ENCODE results near the gene CDRT15.

DNA sequence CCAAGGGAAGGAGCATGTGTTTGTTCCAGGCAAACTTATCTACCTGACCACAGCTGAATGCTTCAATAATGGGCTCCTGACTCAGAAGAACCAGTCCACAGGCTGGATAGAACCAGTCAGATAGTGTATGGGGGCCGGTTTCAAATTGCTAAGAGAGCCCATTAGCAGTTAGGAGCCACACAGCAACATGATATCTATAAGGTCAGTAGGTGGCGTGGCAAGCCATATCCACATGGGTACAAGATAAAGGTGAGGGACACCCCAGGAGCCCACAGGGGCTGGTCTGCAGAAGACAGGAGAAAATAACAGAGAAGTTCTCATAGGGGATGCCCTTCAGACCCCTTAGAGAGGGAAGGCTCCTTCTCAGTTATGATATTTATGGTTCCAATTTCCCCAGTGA, 31.6 kb upstream of the CDRT15 start:
- TF ChIP-seq EZH2phosphoT487 (IDR thresholded peaks at IDR 0.05; ENCODE audit: borderline replicate concordance, low read length) (no peak), CTCF (IDR thresholded peaks at IDR 0.05; ENCODE audit: low read depth, low read length, poor library complexity, severe bottlenecking) (no peak)

Data from DOHH2 (cell line).